ENCODE measurements around the gene ZNF506. TPM values are rescaled to one million over a fixed set of nuclear protein-coding genes. Genes with fewer than 3 reads are reported as not detected.
"Not testable (repeated sequence)": the region's sequence is repeated elsewhere in the genome, so short reads cannot be mapped to it uniquely, and the experiment has no call there.

The ZNF506 gene
- total RNA-seq, 1 donor from 2014 or later: 19.5 TPM

GRCh38 chr19:19858751-19859150, 37.2 kb upstream of the ZNF506 start:
- Histone ChIP-seq H3K27me3 (ENCODE audit: control insufficient read depth, insufficient read depth, low read length) (no peaks in the 10 kb centered on the region), H3K4me3 (ENCODE audit: low read depth, low read length) (no peak overlapping the region), H3K36me3 (ENCODE audit: control insufficient read depth, insufficient read depth, low read length) (no peaks in the 10 kb centered on the region)
- no peak for DNase-seq (ENCODE audit: low read depth)
- TF ChIP-seq CTCF (IDR thresholded peaks at IDR 0.05; ENCODE audit: insufficient read depth, low read length, poor library complexity, severe bottlenecking): no peak

GRCh38 chr19:19851740-19852139, 30.2 kb upstream of the ZNF506 start:
- H3K4me3 ChIP-seq (ENCODE audit: low read depth, low read length): not testable (repeated sequence)

GRCh38 chr19:19849056-19849455, 27.5 kb upstream of the ZNF506 start:
- no peak for TF ChIP-seq CTCF (IDR thresholded peaks at IDR 0.05; ENCODE audit: insufficient read depth, low read length, poor library complexity, severe bottlenecking)
- Histone ChIP-seq H3K4me3 (ENCODE audit: low read depth, low read length) (no peak overlapping the region), H3K27me3 (ENCODE audit: control insufficient read depth, insufficient read depth, low read length) (no peaks in the 10 kb centered on the region), H3K36me3 (ENCODE audit: control insufficient read depth, insufficient read depth, low read length) (no peaks in the 10 kb centered on the region)
- no peak for DNase-seq (ENCODE audit: low read depth)

More at GRCh38 chr19:19851740-19852139, 30.2 kb upstream of the ZNF506 start:
- H3K36me3 ChIP-seq (ENCODE audit: control insufficient read depth, insufficient read depth, low read length); H3K27me3 ChIP-seq (ENCODE audit: control insufficient read depth, insufficient read depth, low read length); DNase-seq (ENCODE audit: low read depth): not testable (repeated sequence)

GRCh38 chr19:19847781-19848180, 26.2 kb upstream of the ZNF506 start:
- no peak for TF ChIP-seq CTCF (IDR thresholded peaks at IDR 0.05; ENCODE audit: insufficient read depth, low read length, poor library complexity, severe bottlenecking)
- Histone ChIP-seq H3K4me3 (ENCODE audit: low read depth, low read length) (no peak overlapping the region), H3K36me3 (ENCODE audit: control insufficient read depth, insufficient read depth, low read length) (no peaks in the 10 kb centered on the region), H3K27me3 (ENCODE audit: control insufficient read depth, insufficient read depth, low read length) (no peaks in the 10 kb centered on the region)
- no peak for DNase-seq (ENCODE audit: low read depth)

- Histone ChIP-seq H3K4me3 (ENCODE audit: low read depth, low read length) (no peak overlapping the region), H3K36me3 (ENCODE audit: control insufficient read depth, insufficient read depth, low read length) (no peaks in the 10 kb centered on the region), H3K27me3 (ENCODE audit: control insufficient read depth, insufficient read depth, low read length) (no peaks in the 10 kb centered on the region)
- DNase-seq (ENCODE audit: low read depth): no peak
- TF ChIP-seq CTCF (IDR thresholded peaks at IDR 0.05; ENCODE audit: insufficient read depth, low read length, poor library complexity, severe bottlenecking): no peak
These were observed 14.0 kb upstream of the ZNF506 start for GRCh38 chr19:19835560-19836038.

- no peak for TF ChIP-seq CTCF (IDR thresholded peaks at IDR 0.05; ENCODE audit: insufficient read depth, low read length, poor library complexity, severe bottlenecking)
- Histone ChIP-seq H3K4me3 (ENCODE audit: low read depth, low read length) (no peak overlapping the region), H3K27me3 (ENCODE audit: control insufficient read depth, insufficient read depth, low read length) (no peaks in the 10 kb centered on the region), H3K36me3 (ENCODE audit: control insufficient read depth, insufficient read depth, low read length) (no peaks in the 10 kb centered on the region)
- no peak for DNase-seq (ENCODE audit: low read depth)
These were observed 5.3 kb upstream of the ZNF506 start for GRCh38 chr19:19826875-19827274.
